Neural progenitor cell (in vitro differentiated cells): ENCODE results near the gene IL1RAP. TPM values are rescaled to one million over a fixed set of nuclear protein-coding genes. Genes with fewer than 3 reads are reported as not detected.
A peak's percentile ranks its signal among the peaks of the same experiment; 100 is the strongest.

Experiments used
- DNase-seq: peaks from one replicate; pipeline ENCODE4 v3.0.0-alpha.2; 2016; ENCODE audit warnings: low spot score
- H2AFZ ChIP-seq: fragments of 200-600 bp; sonication (generic); replicated peaks from 2 replicates; pipeline ENCODE4 v1.6.1; 2016; ENCODE audit warnings: antibody characterized with exemption
- H3F3A ChIP-seq: fragments of 200-600 bp; sonication (generic); 2 replicates; pipeline ENCODE4 v1.6.1; 2016; ENCODE audit warnings: antibody characterized with exemption, low read depth
- H3K27ac ChIP-seq: fragments of 200-600 bp; sonication (generic); 2 replicates; pipeline ENCODE4 v1.5.1; 2016; ENCODE audit warnings: mild to moderate bottlenecking
- H3K27me3 ChIP-seq: fragments of 200-600 bp; sonication (generic); 2 replicates; pipeline ENCODE4 v1.6.1; 2016; ENCODE audit warnings: mild to moderate bottlenecking, moderate library complexity
- H3K36me3 ChIP-seq: fragments of 200-600 bp; sonication (generic); 2 replicates; pipeline ENCODE4 v1.5.1; 2016
- H3K4me1 ChIP-seq: fragments of 200-600 bp; sonication (generic); 2 replicates; pipeline ENCODE4 v1.6.1; 2016; ENCODE audit warnings: mixed run types
- H3K4me2 ChIP-seq: fragments of 200-600 bp; sonication (generic); 2 replicates; pipeline ENCODE4 v1.6.1; 2016
- H3K4me3 ChIP-seq: fragments of 200-600 bp; sonication (generic); 2 replicates; pipeline ENCODE4 v1.5.1; 2016
- H3K79me2 ChIP-seq: fragments of 200-600 bp; sonication (generic); 2 replicates; pipeline ENCODE4 v1.6.1; 2016; ENCODE audit warnings: low read depth
- H3K9ac ChIP-seq: fragments of 200-600 bp; sonication (generic); 2 replicates; pipeline ENCODE4 v1.6.1; 2016
- H3K9me3 ChIP-seq: fragments of 200-600 bp; sonication (generic); 2 replicates; pipeline ENCODE4 v1.5.1; 2016; ENCODE audit warnings: low read depth
- H4K20me1 ChIP-seq: fragments of 200-600 bp; sonication (generic); 2 replicates; pipeline ENCODE4 v1.6.1; 2016; ENCODE audit warnings: low read depth
- H3K27ac Mint-ChIP-seq: 3 replicates; pipeline ENCODE4 v1.8.0; 2021; ENCODE audit warnings: mixed read lengths
- H3K27me3 Mint-ChIP-seq: 2 replicates; pipeline ENCODE4 v1.8.0; 2022; ENCODE audit warnings: low read depth, mild to moderate bottlenecking, inconsistent platforms, moderate library complexity, mixed read lengths; ENCODE audit not compliant: insufficient read depth
- H3K36me3 Mint-ChIP-seq: 3 replicates; pipeline ENCODE4 v1.8.0; 2021; ENCODE audit warnings: mixed read lengths
- H3K4me1 Mint-ChIP-seq: 3 replicates; pipeline ENCODE4 v1.8.0; 2021; ENCODE audit warnings: mixed read lengths
- H3K4me3 Mint-ChIP-seq: 3 replicates; pipeline ENCODE4 v1.8.0; 2021; ENCODE audit warnings: mild to moderate bottlenecking, moderate library complexity, mixed read lengths
- H3K9me3 Mint-ChIP-seq: 3 replicates; pipeline ENCODE4 v1.8.0; 2020; ENCODE audit warnings: mixed read lengths
- CTCF ChIP-seq: fragments of 200-600 bp; sonication (generic); IDR thresholded peaks from 2 replicates; pipeline ENCODE4 v1.5.1; 2017; ENCODE audit warnings: antibody characterized with exemption, mild to moderate bottlenecking
- EZH2 ChIP-seq: fragments of 200-600 bp; sonication (generic); IDR thresholded peaks from 2 replicates; pipeline ENCODE4 v1.6.1; 2017; ENCODE audit warnings: antibody characterized with exemption, mild to moderate bottlenecking, moderate library complexity
- EZH2phosphoT487 ChIP-seq: fragments of 200-600 bp; sonication (generic); IDR thresholded peaks from 2 replicates; pipeline ENCODE4 v1.6.1; 2017; ENCODE audit warnings: antibody characterized with exemption
- total RNA-seq: library from RNA; depleted of rRNA; stranded (reverse); fragments of >200 nt; gene quantifications from 2 replicates; pipeline ENCODE4 v1.2.3, GENCODE V29; 2015; ENCODE audit warnings: low replicate concordance

IL1RAP gene
- total RNA-seq, 1 donor from 2014 or later, result 11.3 TPM

GRCh38 chr3:190581041-190581541, 67.2 kb downstream of the IL1RAP start:
- H3K9me3 Mint-ChIP-seq, result no peaks in the 10 kb centered on the region
- no peaks in the 10 kb centered on the region for H3K4me1 ChIP-seq
- no peaks in the 10 kb centered on the region for H3K27me3 ChIP-seq
- no peaks in the 10 kb centered on the region for H3K36me3 ChIP-seq
- no peak overlapping the region for H3K4me3 ChIP-seq
- TF ChIP-seq EZH2 (no peak), CTCF (no peak), EZH2phosphoT487 (no peak)
- no peak overlapping the region for H2AFZ ChIP-seq
- DNase-seq, result no peak
- H3K4me3 Mint-ChIP-seq, result no peak overlapping the region
- H3K36me3 Mint-ChIP-seq, result no peaks in the 10 kb centered on the region
- no peak overlapping the region for H3K4me2 ChIP-seq
- no peaks in the 10 kb centered on the region for H3F3A ChIP-seq
- H4K20me1 ChIP-seq, result no peaks in the 10 kb centered on the region
- H3K4me1 Mint-ChIP-seq, result peaks cover 5% of the 10 kb centered on the region
- H3K27ac Mint-ChIP-seq, result no peak overlapping the region
- H3K27ac ChIP-seq, result no peak overlapping the region
- peaks cover 6% of the 10 kb centered on the region for H3K27me3 Mint-ChIP-seq
- no peaks in the 10 kb centered on the region for H3K79me2 ChIP-seq
- no peaks in the 10 kb centered on the region for H3K9me3 ChIP-seq
- no peak overlapping the region for H3K9ac ChIP-seq

- H3K4me2 ChIP-seq, result no peak overlapping the region
- H3K9ac ChIP-seq, result no peak overlapping the region
- no peak for TF ChIP-seq CTCF
- no peak for TF ChIP-seq EZH2
- no peak for TF ChIP-seq EZH2phosphoT487
- H3K79me2 ChIP-seq, result no peaks in the 10 kb centered on the region
- no peaks in the 10 kb centered on the region for H4K20me1 ChIP-seq
- Mint-ChIP-seq H3K4me1 (peaks cover 14% of the 10 kb centered on the region), H3K27ac (no peak overlapping the region), H3K4me3 (no peak overlapping the region), H3K9me3 (no peaks in the 10 kb centered on the region), H3K27me3 (peaks cover 8% of the 10 kb centered on the region), H3K36me3 (no peaks in the 10 kb centered on the region)
- H3K9me3 ChIP-seq, result no peaks in the 10 kb centered on the region
- no peaks in the 10 kb centered on the region for H3K36me3 ChIP-seq
- H3F3A ChIP-seq, result no peaks in the 10 kb centered on the region
- no peak overlapping the region for H3K27ac ChIP-seq
- no peaks in the 10 kb centered on the region for H3K27me3 ChIP-seq
- no peak overlapping the region for H2AFZ ChIP-seq
- DNase-seq, result no peak
- H3K4me3 ChIP-seq, result no peak overlapping the region
- H3K4me1 ChIP-seq, result no peaks in the 10 kb centered on the region
These were observed 68.8 kb downstream of the IL1RAP start for GRCh38 chr3:190582667-190583066.

- H3K4me3 Mint-ChIP-seq, result no peak overlapping the region
- H3K36me3 Mint-ChIP-seq, result no peaks in the 10 kb centered on the region
- H3K4me2 ChIP-seq, result no peak overlapping the region
- H3K27me3 ChIP-seq, result no peaks in the 10 kb centered on the region
- no peaks in the 10 kb centered on the region for H3F3A ChIP-seq
- no peaks in the 10 kb centered on the region for H3K36me3 ChIP-seq
- no peak overlapping the region for H2AFZ ChIP-seq
- H3K27ac Mint-ChIP-seq, result peak overlapping the region; percentile 19
- no peak overlapping the region for H3K9ac ChIP-seq
- TF ChIP-seq EZH2 (no peak), EZH2phosphoT487 (no peak), CTCF (no peak)
- no peak overlapping the region for H3K4me3 ChIP-seq
- no peaks in the 10 kb centered on the region for H4K20me1 ChIP-seq
- H3K27ac ChIP-seq, result no peak overlapping the region
- H3K4me1 Mint-ChIP-seq, result peaks cover 20% of the 10 kb centered on the region
- H3K9me3 ChIP-seq, result no peaks in the 10 kb centered on the region
- no peaks in the 10 kb centered on the region for H3K9me3 Mint-ChIP-seq
- no peaks in the 10 kb centered on the region for H3K79me2 ChIP-seq
- H3K27me3 Mint-ChIP-seq, result peaks cover 10% of the 10 kb centered on the region
- DNase-seq, result peak; percentile 53
- no peaks in the 10 kb centered on the region for H3K4me1 ChIP-seq
These were observed 72.1 kb downstream of the IL1RAP start for GRCh38 chr3:190585805-190586630.
